Stimulated activated CD4-positive, alpha-beta T cell treated with anti-CD3 and anti-CD28 coated beads, Interleukin-4, amount 100 ng/mL, for 48 hours (primary cell): Measurements from ENCODE around the gene MOSPD2.

Experiments used
- DNase-seq, 2 donors: peaks; one replicate each; pipeline ENCODE4 v3.0.0-alpha.2; 2020; ENCODE audit warnings: low read depth in 2 of 2

The MOSPD2 gene

GRCh38 chrX:14915596-14915995 is 42.4 kb downstream of the MOSPD2 start:
- no peak for DNase-seq

DNA sequence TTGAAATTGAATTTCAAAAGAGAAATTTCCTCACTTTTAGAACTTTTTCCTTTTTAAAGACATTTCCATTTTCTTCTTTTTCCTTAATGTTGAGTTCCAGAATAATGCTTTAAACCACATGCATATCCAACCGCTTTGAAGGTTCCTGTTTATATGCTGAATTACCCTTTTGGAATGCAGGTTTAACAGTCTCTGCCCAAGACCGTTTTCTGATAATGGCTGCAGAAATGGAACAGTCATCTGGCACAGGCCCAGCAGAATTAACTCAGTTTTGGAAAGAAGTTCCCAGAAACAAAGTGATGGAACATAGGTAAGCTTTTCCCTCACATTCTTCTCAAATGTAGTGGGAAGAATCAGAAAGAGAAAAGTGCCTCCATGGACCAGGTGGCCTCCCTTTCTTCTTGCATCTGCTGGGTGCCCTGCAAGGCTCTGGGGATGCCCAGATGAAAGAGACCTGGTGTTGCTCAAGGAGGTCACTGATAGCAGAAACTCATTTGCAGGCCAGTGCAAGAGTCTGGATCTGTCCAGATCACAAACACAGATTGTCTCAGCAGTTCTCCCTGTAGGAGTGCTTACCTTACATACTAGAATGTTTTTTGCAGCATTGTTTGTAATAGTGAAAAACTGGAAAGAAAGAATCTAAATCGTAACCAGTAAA is 42.9 kb downstream of the MOSPD2 start:
- DNase-seq: no peak

- DNase-seq: no peak
Measured at GRCh38 chrX:14919407-14919806, 46.2 kb downstream of the MOSPD2 start.

DNA sequence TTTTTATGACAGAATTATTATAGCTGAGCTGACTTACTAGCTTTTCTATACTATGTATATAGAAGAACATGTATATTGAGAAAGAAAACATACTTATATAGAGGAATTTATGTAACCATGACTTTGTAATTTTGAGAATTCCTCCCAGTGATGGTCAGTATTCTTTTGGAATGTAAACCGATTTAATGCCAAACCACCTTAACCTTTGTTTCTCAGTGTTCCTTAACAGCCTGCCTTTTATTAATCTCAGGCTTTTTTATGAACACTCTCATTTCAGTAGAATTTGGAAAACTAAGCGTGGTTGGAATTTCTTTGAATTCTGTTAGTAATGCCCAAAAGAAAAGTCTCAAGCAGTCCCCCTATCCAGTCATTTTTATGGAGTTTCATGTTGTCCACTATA is 47.0 kb downstream of the MOSPD2 start:
- DNase-seq: no peak

- DNase-seq: no peak
Measured at GRCh38 chrX:14922437-14922836, 49.2 kb downstream of the MOSPD2 start.

GRCh38 chrX:14923761-14924160 is 50.5 kb downstream of the MOSPD2 start:
- DNase-seq: no peak

- DNase-seq: no peak
Measured at GRCh38 chrX:14926471-14926870, 53.2 kb downstream of the MOSPD2 start.

- no peak for DNase-seq
Measured at GRCh38 chrX:14927401-14927800, 54.2 kb downstream of the MOSPD2 start.

DNA sequence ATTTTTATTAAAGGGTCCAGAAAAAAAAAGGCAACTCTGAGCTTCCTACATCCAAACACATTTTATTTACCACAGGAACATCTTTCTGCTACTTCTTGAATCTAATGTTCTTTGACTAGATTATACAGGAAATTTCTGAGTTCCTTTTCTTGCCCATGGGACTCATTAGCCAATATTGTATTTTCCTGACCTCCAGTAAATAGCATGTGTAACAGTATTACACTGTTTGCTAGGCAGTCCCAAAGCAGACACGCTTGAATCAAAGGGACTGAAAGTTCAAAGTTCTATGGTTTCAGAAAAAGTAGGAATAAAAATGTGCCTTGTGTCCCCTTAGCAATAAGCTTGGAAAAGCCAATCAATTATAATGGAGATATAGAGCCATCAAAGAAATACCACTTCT is 57.4 kb downstream of the MOSPD2 start:
- DNase-seq: no peak

GRCh38 chrX:14932136-14932535 is 58.9 kb downstream of the MOSPD2 start:
- DNase-seq: no peak

GRCh38 chrX:14934423-14934822 is 61.2 kb downstream of the MOSPD2 start:
- DNase-seq: no peak

GRCh38 chrX:14936561-14936960 is 63.3 kb downstream of the MOSPD2 start:
- DNase-seq: no peak

- DNase-seq: no peak
Measured at GRCh38 chrX:14939644-14940043, 66.4 kb downstream of the MOSPD2 start.

GRCh38 chrX:14941301-14941700 is 68.1 kb downstream of the MOSPD2 start:
- no peak for DNase-seq

DNA sequence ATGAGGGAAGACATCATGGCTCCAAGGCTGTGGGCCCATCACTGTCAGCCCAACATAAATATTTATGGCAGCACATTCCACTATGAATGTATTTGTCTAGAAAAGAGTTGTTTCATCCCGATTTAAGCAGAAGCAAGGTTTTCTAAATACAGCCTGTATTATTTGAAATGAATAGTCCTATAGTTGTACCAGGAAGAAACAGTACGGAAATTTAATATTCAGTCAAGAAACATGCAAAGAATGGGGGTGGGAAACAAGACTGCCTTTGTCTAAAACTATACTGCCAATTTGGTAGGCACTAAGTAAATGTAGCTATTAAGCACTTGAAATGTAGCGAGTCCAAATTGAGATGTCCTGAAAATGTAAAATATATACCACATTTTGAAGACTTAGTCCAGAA is 69.1 kb downstream of the MOSPD2 start:
- no peak for DNase-seq

- no peak for DNase-seq
Measured at GRCh38 chrX:14943962-14944361, 70.7 kb downstream of the MOSPD2 start.

DNA sequence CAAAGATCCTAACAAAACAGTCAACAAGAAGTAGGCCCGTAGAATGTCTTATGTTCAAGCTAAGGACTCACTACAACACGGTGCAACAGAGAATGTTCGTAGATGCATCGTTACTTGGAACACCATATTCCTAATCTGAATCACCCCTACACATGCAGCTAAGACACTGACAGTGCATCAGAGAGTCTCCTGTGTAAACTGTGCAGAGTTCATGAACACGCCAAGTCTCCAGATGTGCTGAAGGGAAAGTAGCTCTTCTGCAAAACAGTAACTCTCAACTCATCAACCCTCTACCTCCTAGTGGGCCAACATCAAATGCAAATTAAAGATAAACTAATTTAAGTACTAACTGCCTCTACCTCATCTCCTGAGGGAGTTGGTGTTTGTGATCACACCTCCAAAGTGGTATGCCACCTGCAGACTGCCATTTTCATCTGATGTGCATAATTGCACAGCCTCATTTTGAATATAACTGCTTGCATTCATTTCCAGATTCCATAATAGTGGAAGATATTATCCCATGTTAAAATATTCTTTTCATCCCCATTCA is 73.5 kb downstream of the MOSPD2 start:
- no peak for DNase-seq

DNA sequence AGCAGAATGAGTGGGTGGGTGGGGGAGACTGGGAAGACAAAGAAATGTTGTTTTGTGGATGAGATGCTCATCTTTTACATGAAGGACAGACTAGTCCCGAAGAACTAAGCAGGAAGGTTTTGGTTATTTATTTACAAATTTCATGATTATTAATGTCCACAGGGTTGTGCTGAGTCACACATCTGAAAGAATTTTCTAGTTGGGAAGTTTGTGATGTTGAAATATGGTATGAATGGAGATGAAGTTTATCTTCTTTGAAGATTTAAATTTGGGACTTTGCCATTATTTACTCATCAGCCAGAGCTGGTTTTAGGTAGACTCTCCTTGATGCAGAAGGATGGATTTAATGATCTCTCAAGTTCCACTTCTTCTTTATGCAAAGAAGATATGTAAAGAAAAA is 75.5 kb downstream of the MOSPD2 start:
- no peak for DNase-seq

DNA sequence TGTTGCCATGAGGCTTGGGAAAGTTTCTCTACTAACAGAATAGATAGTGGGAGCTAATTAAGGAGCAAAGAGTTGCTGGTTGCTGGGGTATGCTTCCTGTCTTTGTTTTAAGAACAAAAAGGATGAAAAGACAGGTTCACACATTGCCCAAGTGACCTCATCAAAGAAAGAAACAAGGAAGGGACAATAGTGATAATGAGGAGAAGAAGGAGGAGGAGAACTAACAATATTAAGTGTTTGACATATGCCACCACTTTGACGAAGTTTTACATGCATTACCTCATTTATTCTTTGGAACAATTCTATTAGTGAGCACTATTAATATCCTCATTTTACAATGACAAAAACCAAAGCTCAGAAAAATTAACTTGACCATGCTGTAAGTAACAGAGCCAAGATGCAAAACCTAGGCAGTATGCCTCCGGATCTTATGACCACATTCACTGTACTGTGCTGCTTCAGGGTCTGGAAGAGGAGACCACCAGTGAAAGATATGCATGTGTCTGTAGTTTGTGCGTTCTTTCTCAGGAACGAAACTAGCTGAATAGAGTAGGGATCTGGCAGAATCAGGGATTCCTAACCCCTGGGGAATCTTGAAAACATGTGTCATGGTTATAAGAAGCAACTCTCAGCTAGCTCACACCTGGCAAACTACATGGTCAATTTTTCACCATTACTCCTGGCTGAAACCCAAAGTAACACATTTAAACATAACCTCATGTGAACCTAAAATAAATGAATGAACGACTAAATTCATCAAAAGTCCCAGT is 83.8 kb downstream of the MOSPD2 start:
- no peak for DNase-seq

DNA sequence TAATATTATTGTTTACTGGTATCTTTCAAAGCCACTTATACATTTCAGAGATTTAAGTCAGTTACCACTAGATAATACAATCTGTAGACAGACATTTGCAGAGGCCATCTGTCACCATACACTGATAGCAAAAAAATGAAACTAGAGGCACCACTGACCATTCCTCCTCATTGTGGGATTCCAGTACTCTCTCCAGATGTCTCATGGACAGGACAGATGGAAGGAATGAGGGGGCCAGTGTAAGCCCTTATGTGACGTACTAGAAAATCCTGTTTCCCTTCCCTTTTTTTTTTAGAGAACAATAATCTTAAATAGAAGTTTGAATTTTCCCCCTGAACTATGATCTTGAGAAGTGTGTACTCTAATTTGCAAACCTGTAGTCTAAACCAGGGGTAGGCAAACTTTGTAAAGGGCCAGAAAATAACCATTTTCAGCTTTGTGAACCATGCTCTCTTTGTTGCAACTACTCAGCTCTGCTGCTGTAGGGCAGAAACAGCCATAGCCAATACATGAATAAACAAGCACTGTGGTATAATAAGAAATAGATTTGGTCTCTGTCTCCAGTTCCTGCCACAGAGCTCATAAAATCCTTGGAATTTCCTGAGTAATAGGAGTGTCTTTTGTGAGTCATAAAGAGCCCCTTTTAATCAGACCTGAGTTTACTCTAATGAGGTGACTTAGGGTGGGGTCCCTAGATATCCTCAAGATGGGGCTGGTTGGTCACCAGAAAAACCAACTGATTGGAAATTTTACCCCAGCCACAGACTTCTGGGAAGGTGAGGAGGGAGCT is 90.4 kb downstream of the MOSPD2 start:
- no peak for DNase-seq

DNA sequence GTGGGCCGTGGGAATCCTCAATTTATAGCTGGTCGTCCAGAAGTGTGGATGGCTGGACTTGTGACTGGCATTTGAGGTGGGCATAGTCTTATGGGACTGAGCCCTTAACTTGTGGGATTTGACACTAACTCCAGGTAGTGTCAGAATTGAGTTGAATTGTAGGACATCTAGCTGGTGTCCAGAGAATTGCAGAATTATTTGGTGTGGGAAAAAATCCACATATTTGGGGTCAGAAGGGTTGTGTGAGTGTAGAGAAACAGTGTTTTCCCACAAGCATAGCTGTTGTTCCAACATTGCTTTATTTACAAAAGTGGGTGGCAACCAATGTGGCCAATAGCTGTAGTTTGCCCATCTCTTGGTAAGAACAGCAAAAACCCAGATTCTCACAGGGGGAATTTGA is 91.3 kb downstream of the MOSPD2 start:
- no peak for DNase-seq
